Fibroblast of the aortic adventitia (primary cell): Measurements from ENCODE around the gene NUP205. TPM values are rescaled to one million over a fixed set of nuclear protein-coding genes. Genes with fewer than 3 reads are reported as not detected.
"Not testable (repeated sequence)": the region's sequence is repeated elsewhere in the genome, so short reads cannot be mapped to it uniquely, and the experiment has no call there.

ENCODE experiments used
- DNase-seq: peaks from one replicate; pipeline ENCODE4 v3.0.0-alpha.2; 2010; ENCODE audit warnings: low read depth
- H3K4me3 ChIP-seq: 2 replicates; pipeline ENCODE4 v1.5.1; 2011; ENCODE audit warnings: low read depth, mild to moderate bottlenecking, control low read depth, low read length, moderate library complexity
- total RNA-seq: library from RNA; depleted of rRNA; stranded (reverse); fragments of >200 nt; gene quantifications from 2 replicates; pipeline ENCODE4 v1.2.3, GENCODE V29; 2012; ENCODE audit warnings: low replicate concordance
- TF ChIP-seq, protein P1 (sequence below): IDR thresholded peaks from 2 replicates; pipeline ENCODE4 v1.5.1; 2011; ENCODE audit warnings: mild to moderate bottlenecking, low read length, control low read depth, inconsistent platforms; ENCODE audit not compliant: insufficient read depth

NUP205 gene
- total RNA-seq, 1 donor, result 78.4 TPM

DNA sequence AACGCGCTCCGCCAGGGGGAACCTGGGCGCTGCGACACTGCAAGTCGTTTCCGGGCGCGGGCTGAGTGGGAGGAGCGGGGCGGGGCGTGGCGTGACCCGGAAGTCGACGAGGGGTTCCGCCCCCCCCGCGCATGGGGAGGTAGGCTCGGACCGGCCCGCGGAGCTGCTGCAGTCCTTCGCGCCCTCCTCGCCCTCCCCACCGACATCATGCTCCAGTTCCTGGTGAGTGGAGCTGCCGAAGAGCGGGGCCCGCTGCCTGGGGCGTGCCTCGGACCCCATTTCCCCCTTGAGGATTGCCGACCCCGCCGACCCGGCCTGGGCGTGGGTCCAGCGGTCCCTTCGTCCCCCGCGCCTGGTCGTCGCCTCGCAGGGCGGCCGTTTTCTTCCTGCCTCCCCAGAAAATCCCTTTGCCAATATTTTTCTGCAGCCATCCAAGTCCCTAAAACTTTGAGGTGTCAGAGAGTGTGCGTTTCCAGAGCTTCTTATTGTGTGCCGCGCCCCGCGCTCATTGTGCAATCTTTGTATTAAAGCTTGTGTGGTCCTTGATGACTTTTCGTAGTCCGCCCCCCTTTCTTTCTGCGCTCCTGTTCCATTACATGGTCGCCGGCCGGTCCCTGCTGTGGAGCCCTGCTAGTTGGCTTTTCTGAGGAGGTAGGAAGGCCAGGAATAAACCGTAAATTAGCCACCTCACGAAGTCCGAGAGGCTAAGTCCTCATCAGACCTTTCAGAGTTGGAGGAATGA lies 104.8 kb downstream of the NUP205 start, which contains the start of gene STMP1:
TSS of gene STMP1 (plus strand) at position 142 of the 742 bp plus-strand sequence.
- H3K4me3 ChIP-seq, result peak within 1 kb of the TSS; percentile 93
- TF ChIP-seq, protein P1, sequence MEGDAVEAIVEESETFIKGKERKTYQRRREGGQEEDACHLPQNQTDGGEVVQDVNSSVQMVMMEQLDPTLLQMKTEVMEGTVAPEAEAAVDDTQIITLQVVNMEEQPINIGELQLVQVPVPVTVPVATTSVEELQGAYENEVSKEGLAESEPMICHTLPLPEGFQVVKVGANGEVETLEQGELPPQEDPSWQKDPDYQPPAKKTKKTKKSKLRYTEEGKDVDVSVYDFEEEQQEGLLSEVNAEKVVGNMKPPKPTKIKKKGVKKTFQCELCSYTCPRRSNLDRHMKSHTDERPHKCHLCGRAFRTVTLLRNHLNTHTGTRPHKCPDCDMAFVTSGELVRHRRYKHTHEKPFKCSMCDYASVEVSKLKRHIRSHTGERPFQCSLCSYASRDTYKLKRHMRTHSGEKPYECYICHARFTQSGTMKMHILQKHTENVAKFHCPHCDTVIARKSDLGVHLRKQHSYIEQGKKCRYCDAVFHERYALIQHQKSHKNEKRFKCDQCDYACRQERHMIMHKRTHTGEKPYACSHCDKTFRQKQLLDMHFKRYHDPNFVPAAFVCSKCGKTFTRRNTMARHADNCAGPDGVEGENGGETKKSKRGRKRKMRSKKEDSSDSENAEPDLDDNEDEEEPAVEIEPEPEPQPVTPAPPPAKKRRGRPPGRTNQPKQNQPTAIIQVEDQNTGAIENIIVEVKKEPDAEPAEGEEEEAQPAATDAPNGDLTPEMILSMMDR, result peak; percentile 74

DNA sequence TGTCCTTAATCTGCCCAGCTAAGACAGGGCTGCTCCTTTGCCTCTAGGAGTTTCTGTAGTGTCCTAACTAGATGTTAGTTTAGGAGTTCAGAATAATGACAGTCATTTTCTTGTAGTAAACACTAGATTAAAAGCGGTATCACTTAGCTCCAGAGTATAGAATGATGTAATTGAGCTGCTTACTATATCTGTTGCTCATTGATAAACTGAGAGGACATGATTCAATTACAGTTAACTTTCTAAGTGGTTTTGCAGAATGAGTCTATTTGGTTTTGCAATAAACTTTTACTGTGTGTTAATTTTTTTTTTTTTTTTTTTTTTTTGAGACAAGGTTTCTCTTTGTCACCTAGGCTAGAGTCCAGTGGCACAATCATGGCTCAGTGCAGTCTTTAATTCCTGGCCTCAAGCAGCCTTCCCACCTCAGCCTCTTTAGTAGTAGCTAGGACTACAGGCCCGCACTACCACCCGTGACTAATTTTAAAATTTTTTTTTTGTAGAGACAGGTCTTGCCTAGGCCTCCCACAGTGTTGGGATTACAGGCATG lies 106.4 kb downstream of the NUP205 start:
- DNase-seq, result peak; percentile 49
- TF ChIP-seq, protein P1, result no peak
- H3K4me3 ChIP-seq, result peak overlapping the region; percentile 93

More for the DNA sequence above, 104.8 kb downstream of the NUP205 start, which contains the start of gene STMP1:
- DNase-seq, result peak; percentile 93

DNA sequence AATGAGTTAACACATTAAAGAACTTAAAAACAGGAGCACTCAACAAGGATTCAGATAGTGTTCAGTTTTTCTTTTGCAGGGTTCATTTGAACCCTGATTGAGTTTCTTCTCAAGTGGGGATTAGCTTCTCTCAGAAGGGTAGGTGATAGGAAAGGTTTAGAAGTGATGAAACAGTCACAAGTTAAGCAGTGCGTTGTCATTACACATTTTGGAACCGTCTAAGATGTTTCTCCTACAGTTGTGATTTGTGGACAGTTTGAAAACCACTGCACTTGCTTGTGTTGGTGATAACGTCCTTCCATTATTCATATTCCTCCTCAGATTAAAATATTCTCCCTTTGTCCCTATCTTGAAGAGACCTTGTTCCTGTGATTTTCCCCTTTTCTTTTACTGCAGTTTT lies 107.3 kb downstream of the NUP205 start:
- H3K4me3 ChIP-seq, result no peak overlapping the region
- DNase-seq, result no peak
- TF ChIP-seq, protein P1, result no peak

DNA sequence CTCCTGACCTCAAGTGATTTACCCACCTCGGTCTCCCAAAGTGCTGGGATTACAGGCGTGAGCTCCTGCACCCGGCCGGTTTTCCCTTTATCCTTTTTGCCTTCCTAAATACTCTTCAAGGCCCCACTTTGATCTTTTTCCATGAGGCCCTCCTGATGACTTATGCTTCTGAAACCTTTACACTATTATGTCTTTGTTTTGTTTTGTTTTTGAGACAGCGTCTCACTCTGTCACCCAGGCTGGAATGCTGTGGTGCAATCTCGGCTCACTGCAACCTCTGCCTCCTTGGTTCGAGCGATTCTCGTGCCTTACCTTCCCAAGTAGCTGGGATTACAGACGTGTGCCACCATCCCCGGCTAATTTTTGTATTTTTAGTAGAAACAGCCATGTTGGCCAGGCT lies 108.4 kb downstream of the NUP205 start:
- DNase-seq, result no peak
- H3K4me3 ChIP-seq, result no peak overlapping the region
- TF ChIP-seq, protein P1, result no peak

DNA sequence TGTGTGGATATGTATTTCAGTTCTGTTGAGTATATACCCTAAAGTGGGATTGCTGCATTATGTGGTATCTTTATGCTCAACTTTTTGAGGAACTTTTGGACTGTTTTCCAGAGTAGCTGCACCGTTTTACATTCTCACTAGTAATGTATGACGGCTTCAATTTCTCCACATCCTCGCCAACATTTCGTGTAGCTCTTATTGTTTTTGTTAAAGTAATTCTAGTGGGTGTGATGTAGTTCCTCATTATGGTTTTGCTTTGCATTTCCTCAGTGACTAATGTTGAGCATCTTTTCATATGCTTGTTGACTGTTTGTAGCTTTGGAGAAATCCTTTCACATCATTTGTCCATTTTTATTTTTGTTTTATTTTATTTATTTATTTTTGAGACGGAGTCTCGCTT lies 109.1 kb downstream of the NUP205 start:
- no peak for DNase-seq
- H3K4me3 ChIP-seq, result no peak overlapping the region
- TF ChIP-seq, protein P1, result no peak

DNA sequence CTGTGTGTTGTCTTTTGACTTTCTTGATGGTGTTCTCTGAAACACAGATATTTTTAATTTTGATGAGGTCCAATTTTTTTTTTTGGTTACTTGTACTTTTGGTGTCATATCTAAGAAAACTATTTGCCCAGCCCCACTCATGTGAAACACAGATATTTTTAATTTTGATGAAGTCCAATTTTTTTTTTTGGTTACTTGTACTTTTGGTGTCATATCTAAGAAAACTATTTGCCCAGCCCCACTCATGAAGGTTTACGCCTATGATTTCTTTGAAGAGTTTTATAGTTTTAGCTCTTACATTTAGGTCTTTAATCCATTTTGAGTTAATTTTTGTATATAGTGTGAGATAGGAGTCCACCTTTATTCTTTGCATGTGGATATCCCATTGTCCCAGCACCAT lies 109.9 kb downstream of the NUP205 start:
- not testable (repeated sequence) for DNase-seq, H3K4me3 ChIP-seq

DNA sequence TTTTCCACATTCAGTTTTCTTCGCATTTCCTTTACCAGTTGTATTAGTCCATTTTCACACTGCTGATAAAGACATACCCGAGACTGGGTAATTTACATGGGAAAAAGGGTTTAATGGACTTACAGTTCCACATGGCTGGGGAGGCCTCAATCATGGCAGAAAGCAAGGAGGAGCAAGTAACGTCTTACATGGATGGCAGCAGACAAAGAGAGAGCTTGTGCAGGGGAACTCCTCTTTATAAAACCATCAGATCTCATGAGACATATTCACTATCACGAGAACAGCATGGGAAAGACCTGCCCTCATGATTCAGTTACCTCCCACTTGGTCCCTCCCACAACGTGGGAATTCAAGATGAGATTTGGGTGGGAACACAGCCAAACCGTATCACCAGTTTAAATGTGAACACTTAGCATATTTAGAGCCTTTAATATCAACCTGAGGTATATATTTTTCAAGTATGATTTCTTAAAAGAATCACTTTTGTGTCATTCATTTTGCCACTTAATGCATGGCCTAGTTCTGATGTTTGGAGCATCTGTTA lies 111.2 kb downstream of the NUP205 start:
- not testable (repeated sequence) for H3K4me3 ChIP-seq, DNase-seq
